GM12878 (cell line): Measurements from ENCODE around the gene CBLN3. TPM values are rescaled to one million over a fixed set of nuclear protein-coding genes. Genes with fewer than 3 reads are reported as not detected.
A peak's percentile ranks its signal among the peaks of the same experiment; 100 is the strongest.

Experiments
- ATAC-seq: fragments of 200-7000 bp; cut with Tn5 transposase; 3 replicates; pipeline ENCODE4 v1.9.1; 2020; ENCODE audit warnings: mild to moderate bottlenecking, moderate library complexity
- BruUV-seq: library from RNA; stranded (reverse); fragments of 400-500 nt; replicated peaks from 2 replicates; lab custom pipeline; 2021; lab: Mats Ljungman, UMichigan
- CTCF ChIA-PET: fragments of 300-600 bp; sonication (Branson Sonifier 250); formaldehyde crosslinking; extraction: SDS; loops from one replicate; lab custom pipeline; 2021; ENCODE audit warnings: inconsistent platforms; lab: Yijun Ruan, JAX
- POLR2A ChIA-PET: fragments of 350-600 bp; formaldehyde crosslinking; extraction: SDS; loops from one replicate; lab custom pipeline; 2021; ENCODE audit warnings: inconsistent platforms; lab: Charles Lee
- RAD21 ChIA-PET: fragments of 300-600 bp; sonication (Branson Sonifier 250); formaldehyde crosslinking; loops from one replicate; lab custom pipeline; 2023; ENCODE audit warnings: antibody characterized with exemption; ENCODE audit not compliant: unreplicated experiment; lab: Charles Lee
- SMC1A ChIA-PET: fragments of 300-600 bp; sonication (Branson Sonifier 250); formaldehyde crosslinking; loops from one replicate; lab custom pipeline; 2023; ENCODE audit not compliant: unreplicated experiment, uncharacterized antibody; lab: Charles Lee
- DNase-seq: peaks from one replicate; pipeline ENCODE4 v3.0.0-alpha.2; 2011; ENCODE audit warnings: low read depth, low spot score
- FAIRE-seq: peaks from 3 replicates; lab custom pipeline; 2011; peaks lifted over from hg19 to GRCh38; lab: Jason Lieb, UNC
- H2AFZ ChIP-seq: 2 replicates; pipeline ENCODE4 v1.6.0; 2011; ENCODE audit warnings: low read depth, low read length, control low read depth; ENCODE audit not compliant: control insufficient read depth
- H3K27ac ChIP-seq: 2 replicates; pipeline ENCODE4 v1.5.1; 2011; ENCODE audit warnings: control low read depth; ENCODE audit not compliant: control insufficient read depth, insufficient read depth
- H3K27me3 ChIP-seq, 2 experiments: replicated peaks in 1 of 2; 2 replicates each; pipeline versions ENCODE4 v1.6.0 to v1.6.1; 2011; ENCODE audit warnings: low read length in 1 of 2; ENCODE audit not compliant: control insufficient read depth in 2 of 2, insufficient read depth in 2 of 2
- H3K36me3 ChIP-seq, 2 experiments: 2 replicates each; pipeline ENCODE4 v1.5.1; 2011; ENCODE audit warnings: low read length in 1 of 2; ENCODE audit not compliant: control insufficient read depth in 2 of 2, insufficient read depth in 2 of 2
- H3K4me1 ChIP-seq: 2 replicates; pipeline ENCODE4 v1.6.1; 2011; ENCODE audit warnings: mild to moderate bottlenecking, low read length, moderate library complexity, mixed read lengths; ENCODE audit not compliant: control insufficient read depth, insufficient read depth
- H3K4me2 ChIP-seq: 2 replicates; pipeline ENCODE4 v1.6.0; 2011; ENCODE audit warnings: control low read depth; ENCODE audit not compliant: control insufficient read depth, insufficient read depth
- H3K4me3 ChIP-seq: fragments of 200-600 bp; sonication (generic); 2 replicates; pipeline ENCODE4 v1.5.1; 2016
- H3K79me2 ChIP-seq: 2 replicates; pipeline ENCODE4 v1.6.0; 2011; ENCODE audit warnings: low read length; ENCODE audit not compliant: control insufficient read depth, insufficient read depth
- H3K9ac ChIP-seq: 2 replicates; pipeline ENCODE4 v1.8.0; 2011; ENCODE audit warnings: low read length, control low read depth, mixed read lengths; ENCODE audit not compliant: control insufficient read depth, insufficient read depth
- H3K9me3 ChIP-seq: replicated peaks from 3 replicates; pipeline ENCODE4 v1.5.1; 2011; ENCODE audit warnings: mild to moderate bottlenecking, low read length; ENCODE audit not compliant: control insufficient read depth, insufficient read depth
- H4K20me1 ChIP-seq: 2 replicates; pipeline ENCODE4 v1.6.0; 2011; ENCODE audit not compliant: control insufficient read depth, insufficient read depth
- JUND ChIP-seq: IDR thresholded peaks from 2 replicates; pipeline ENCODE4 v1.6.1; 2012; ENCODE audit warnings: low read depth, mild to moderate bottlenecking, low read length, improper control_type of control experiment, moderate library complexity
- MTA2 ChIP-seq: fragments of 450-650 bp; IDR thresholded peaks from 2 replicates; pipeline ENCODE4 v1.6.1; 2016; ENCODE audit warnings: low read depth, mild to moderate bottlenecking, moderate library complexity
- POLR2AphosphoS2 ChIP-seq: IDR thresholded peaks from 2 replicates; pipeline ENCODE4 v1.6.1; 2011; ENCODE audit warnings: low read depth, mild to moderate bottlenecking, low read length, improper control_type of control experiment, moderate library complexity
- POLR2AphosphoS5 ChIP-seq: IDR thresholded peaks from 2 replicates; pipeline ENCODE4 v1.6.1; 2011; ENCODE audit warnings: mild to moderate bottlenecking, low read length, inconsistent platforms
- RBBP5 ChIP-seq: fragments of 200-600 bp; sonication (generic); conservative IDR thresholded peaks from 2 replicates; pipeline ENCODE4 v1.6.1; 2016
- WGBS: methylation state at CpG from one replicate; pipeline ENCODE4 v1.1.6; 2016; ENCODE audit warnings: low lambda C conversion rate; ENCODE audit not compliant: insufficient replicate concordance, insufficient coverage; ENCODE audit errors: missing lambda C conversion rate; 5-methylcytosine and 5-hydroxymethylcytosine counted together
- in situ Hi-C: fragments of 300-500 bp; cut with MboI; formaldehyde crosslinking; loops from 9 replicates; pipeline ENCODE4 v1.14.3; 2018; ENCODE audit warnings: mixed read lengths
- intact Hi-C: fragments of 100-400 bp; cut with micrococcal nuclease; formaldehyde crosslinking; loops from one replicate; pipeline ENCODE4 v1.14.2; 2022; ENCODE audit not compliant: unreplicated experiment
- polyA plus RNA-seq, 11 experiments: library from polyadenylated mRNA; depleted of rRNA in 4 of 11; unstranded in 6 of 11; stranded (reverse) in 5 of 11; fragments of >200 nt; fragmentation: Nextera tagmentation in 4 of 11; fragmentation: Illumina TruSeq in 1 of 11; extraction: Ambion mirVana in 4 of 11; extraction: Trizol in 1 of 11; gene quantifications; 1 replicate in 1 of 11; 2 replicates in 10 of 11; pipeline versions ENCODE4 v1.2.1 to v1.2.3, GENCODE V29; 2011 to 2016; ENCODE audit warnings: inconsistent platforms in 2 of 11, missing spikeins in 2 of 11, low read depth in 1 of 11
- total RNA-seq, 4 experiments: library from RNA; depleted of rRNA in 3 of 4; stranded (reverse); fragments of >200 nt in 3 of 4; fragmentation: Illumina TruSeq in 1 of 4; extraction: Trizol in 1 of 4; gene quantifications; 2 replicates each; pipeline versions ENCODE4 v1.2.1 to v1.2.3, GENCODE V29; 2013 to 2021
- TF ChIP-seq, protein P1 (sequence below): fragments of 450-650 bp; IDR thresholded peaks from 2 replicates; pipeline ENCODE4 v1.6.1; 2016; ENCODE audit warnings: mild to moderate bottlenecking

The CBLN3 gene
- total and polyA plus RNA-seq, 10 of the 15 experiments (the other 5 are each of a cell fraction or from before 2014, with no cell fraction given): 0.16 to 4.9 (median 1.3) TPM

DNA sequence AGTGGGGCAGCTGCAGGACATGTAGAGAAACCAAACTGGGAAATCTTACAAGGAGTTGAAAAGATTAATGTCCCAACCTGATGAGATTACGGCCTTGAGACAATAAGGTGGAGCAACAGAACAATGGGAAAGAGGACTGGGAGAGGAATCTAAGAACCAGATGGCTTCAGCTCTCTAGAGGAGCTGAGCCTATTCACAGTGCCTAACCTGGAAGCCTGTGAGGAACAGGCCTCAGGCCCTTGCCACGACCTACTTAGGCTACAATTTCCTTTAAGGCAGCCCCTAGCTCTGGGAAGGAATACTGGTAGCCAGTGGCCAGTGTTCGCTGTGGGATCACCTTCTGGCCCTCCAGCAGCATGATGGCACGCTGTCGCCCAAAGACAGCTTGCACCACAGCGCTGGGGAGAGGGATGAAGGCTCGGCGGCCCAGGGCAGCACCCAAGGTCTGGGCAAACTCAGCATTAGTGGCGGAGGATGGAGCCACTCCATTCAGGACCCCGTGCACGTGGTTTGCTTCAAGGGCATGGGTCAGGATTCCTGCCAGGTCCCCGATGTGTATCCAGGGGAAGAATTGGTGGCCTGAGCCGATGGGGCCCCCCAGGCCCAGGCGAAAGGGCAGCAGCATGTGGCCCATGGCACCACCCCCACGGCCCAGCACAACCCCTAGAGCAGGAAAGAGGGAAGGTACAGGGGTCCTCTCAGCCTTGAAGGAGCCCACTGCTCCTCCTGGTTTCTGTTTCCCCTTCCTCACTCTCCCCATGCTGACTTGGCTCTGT, 10.6 kb upstream of the CBLN3 start:
- Histone ChIP-seq H3K27me3 (no peaks in the 10 kb centered on the region), H3K79me2 (peaks cover 19% of the 10 kb centered on the region), H3K4me2 (no peak overlapping the region), H3K36me3 (peaks cover 9 to 24% of the 10 kb centered on the region in 2 experiments), H3K9ac (no peak overlapping the region), H2AFZ (no peak overlapping the region), H3K4me1 (peaks cover 14% of the 10 kb centered on the region), H3K9me3 (no peaks in the 10 kb centered on the region), H3K27ac (no peak overlapping the region), H3K4me3 (no peak overlapping the region), H4K20me1 (no peaks in the 10 kb centered on the region)
- intact Hi-C loops: no loop called here
- ATAC-seq: no peak
- no peak for DNase-seq
- no TSS peak for BruUV-seq
- no peak for FAIRE-seq
- in situ Hi-C loops: loop anchor here (5.0 to 10.0 kb wide), 2 partner anchors 198 to 1135 kb away; partner anchors contain the start of genes BCL2L2, PPP1R3E and TINF2
- CTCF ChIA-PET: interaction anchor here (11.4 kb wide), 1 partner anchor 105 kb away, joined by 220 read pairs; the partner anchor contains the start of genes ADCY4 and RIPK3
- POLR2A ChIA-PET: interaction anchor here (2.4 to 4.5 kb wide), 2 partner anchors 9 to 75 kb away, joined by 6 to 38 read pairs; partner anchors contain the start of genes CBLN3 and KHNYN
- TF ChIP-seq RBBP5: no peak
- TF ChIP-seq POLR2AphosphoS5: peak; percentile 15; the same call in 1 of the 2 replicates
- TF ChIP-seq POLR2AphosphoS2: peak; percentile 33; the same call in 1 of the 2 replicates
- TF ChIP-seq, protein P1, sequence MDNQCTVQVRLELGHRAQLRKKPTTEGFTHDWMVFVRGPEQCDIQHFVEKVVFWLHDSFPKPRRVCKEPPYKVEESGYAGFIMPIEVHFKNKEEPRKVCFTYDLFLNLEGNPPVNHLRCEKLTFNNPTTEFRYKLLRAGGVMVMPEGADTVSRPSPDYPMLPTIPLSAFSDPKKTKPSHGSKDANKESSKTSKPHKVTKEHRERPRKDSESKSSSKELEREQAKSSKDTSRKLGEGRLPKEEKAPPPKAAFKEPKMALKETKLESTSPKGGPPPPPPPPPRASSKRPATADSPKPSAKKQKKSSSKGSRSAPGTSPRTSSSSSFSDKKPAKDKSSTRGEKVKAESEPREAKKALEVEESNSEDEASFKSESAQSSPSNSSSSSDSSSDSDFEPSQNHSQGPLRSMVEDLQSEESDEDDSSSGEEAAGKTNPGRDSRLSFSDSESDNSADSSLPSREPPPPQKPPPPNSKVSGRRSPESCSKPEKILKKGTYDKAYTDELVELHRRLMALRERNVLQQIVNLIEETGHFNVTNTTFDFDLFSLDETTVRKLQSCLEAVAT: no peak
- TF ChIP-seq MTA2: no peak
- no peak for TF ChIP-seq JUND
- WGBS: 92% methylated on average over 15 of the region's 15 CpGs
- SMC1A ChIA-PET: interaction anchor here (2.2 to 3.3 kb wide), 2 partner anchors 10 to 108 kb away, joined by 5 to 17 read pairs; partner anchors contain the start of genes CBLN3 and KHNYN
- RAD21 ChIA-PET: interaction anchor here (2.7 kb wide), 1 partner anchor 107 kb away, joined by 6 read pairs; no protein-coding TSS in a partner anchor
